Measurements from ENCODE around the gene ARVCF.

- TF ChIP-seq CTCF (IDR thresholded peaks at IDR 0.05) = no peak
- no peak for TF ChIP-seq POLR2A (IDR thresholded peaks at IDR 0.05)
Measured at GRCh38 chr22:20046730-20047129, 30.1 kb upstream of the ARVCF start.
